K562 (cell line): Measurements from ENCODE around the gene CCDC106. TPM values are rescaled to one million over a fixed set of nuclear protein-coding genes. Genes with fewer than 3 reads are reported as not detected.

Experiments used
- ATAC-seq: fragments of 200-7000 bp; cut with Tn5 transposase; 3 replicates; pipeline ENCODE4 v1.9.1; 2020; ENCODE audit warnings: moderate library complexity
- BruUV-seq: library from RNA; stranded (reverse); fragments of 400-500 nt; replicated peaks from 2 replicates; lab custom pipeline; 2021; lab: Mats Ljungman, UMichigan
- CTCF ChIA-PET: fragments of 300-600 bp; formaldehyde crosslinking; extraction: SDS; loops from one replicate; lab custom pipeline; 2021; ENCODE audit warnings: low intra/inter-chr PET ratio; lab: Yijun Ruan, JAX
- POLR2A ChIA-PET: fragments of 300-600, 350-650 bp; sonication (Branson Sonifier 250); formaldehyde crosslinking; extraction: SDS; loops from one replicate; lab custom pipeline; 2021; ENCODE audit warnings: antibody characterized with exemption, inconsistent platforms; lab: Yijun Ruan, JAX
- DNase-seq, 4 experiments: peaks; one replicate each; pipeline versions ENCODE4 v3.0.0 to v3.0.0-alpha.2; 2011 to 2018; ENCODE audit warnings: low spot score in 3 of 4, mixed read lengths in 3 of 4; ENCODE audit errors: extremely low read depth in 1 of 4
- FAIRE-seq: peaks from 2 replicates; lab custom pipeline; 2011; peaks lifted over from hg19 to GRCh38; lab: Jason Lieb, UNC
- H2AFZ ChIP-seq: 2 replicates; pipeline ENCODE4 v1.6.0; 2011; ENCODE audit warnings: low read depth, low read length, control low read depth, inconsistent platforms
- H3K27ac ChIP-seq: fragments of 200-600 bp; 3 replicates; pipeline ENCODE4 v1.8.0; 2011; ENCODE audit warnings: low read depth, mild to moderate bottlenecking, control low read depth, inconsistent platforms, low read length, moderate library complexity, mixed read lengths; ENCODE audit errors: extremely low read depth
- H3K27me3 ChIP-seq, 2 experiments: fragments of 300-600 bp in 1 of 2; 2 replicates in 1 of 2; 3 replicates in 1 of 2; pipeline versions ENCODE4 v1.6.0 to v1.8.0; 2011; ENCODE audit warnings: inconsistent platforms in 2 of 2, low read length in 2 of 2, mild to moderate bottlenecking in 1 of 2, mixed read lengths in 1 of 2, moderate library complexity in 1 of 2; ENCODE audit not compliant: control insufficient read depth in 2 of 2, insufficient read depth in 2 of 2
- H3K36me3 ChIP-seq: fragments of 300-600 bp; 3 replicates; pipeline ENCODE4 v1.8.0; 2011; ENCODE audit warnings: mild to moderate bottlenecking, low read length, inconsistent platforms; ENCODE audit not compliant: control insufficient read depth, insufficient read depth
- H3K4me1 ChIP-seq, 2 experiments: fragments of 200-600 bp in 1 of 2; replicated peaks in 1 of 2; 2 replicates in 1 of 2; 3 replicates in 1 of 2; pipeline versions ENCODE4 v1.5.1 to v1.8.0; 2011; ENCODE audit warnings: inconsistent platforms in 2 of 2, low read length in 2 of 2, mild to moderate bottlenecking in 1 of 2, mixed read lengths in 1 of 2, moderate library complexity in 1 of 2; ENCODE audit not compliant: control insufficient read depth in 2 of 2, insufficient read depth in 2 of 2
- H3K4me2 ChIP-seq: 2 replicates; pipeline ENCODE4 v1.6.1; 2011; ENCODE audit warnings: low read length, control low read depth, inconsistent platforms, mixed read lengths; ENCODE audit not compliant: insufficient read depth
- H3K4me3 ChIP-seq: fragments of 200-600 bp; sonication (generic), shearing (Covaris generic); 2 replicates; pipeline ENCODE4 v1.5.1; 2016; ENCODE audit warnings: control low read depth, inconsistent platforms
- H3K79me2 ChIP-seq: fragments of 200-600 bp; 3 replicates; pipeline ENCODE4 v1.8.0; 2011; ENCODE audit warnings: low read length, inconsistent platforms; ENCODE audit not compliant: control insufficient read depth, insufficient read depth
- H3K9ac ChIP-seq, 2 experiments: 2 replicates each; pipeline versions ENCODE4 v1.6.0 to v1.6.1; 2011; ENCODE audit warnings: low read depth in 2 of 2, low read length in 2 of 2, control low read depth in 1 of 2, inconsistent platforms in 1 of 2, mild to moderate bottlenecking in 1 of 2, mixed read lengths in 1 of 2; ENCODE audit not compliant: insufficient read depth in 1 of 2
- H3K9me1 ChIP-seq: one replicate; pipeline ENCODE4 v1.6.0; 2011; ENCODE audit warnings: inconsistent platforms, mild to moderate bottlenecking, low read length, moderate library complexity; ENCODE audit not compliant: control insufficient read depth, insufficient read depth
- H3K9me3 ChIP-seq: replicated peaks from 2 replicates; pipeline ENCODE4 v1.5.1; 2011; ENCODE audit warnings: low read depth, low read length, inconsistent platforms; ENCODE audit not compliant: control insufficient read depth, insufficient read depth
- H4K20me1 ChIP-seq: replicated peaks from 2 replicates; pipeline ENCODE4 v1.6.1; 2011; ENCODE audit warnings: low read length, inconsistent platforms, mixed read lengths; ENCODE audit not compliant: control insufficient read depth, insufficient read depth
- CHCHD3 ChIP-seq: fragments of 250-450 bp; sonication (Bioruptor Pico); IDR thresholded peaks from 2 replicates; pipeline ENCODE4 v2.1.2; 2022; ENCODE audit warnings: mild to moderate bottlenecking
- ETV5 ChIP-seq: sonication (generic); formaldehyde crosslinking; IDR thresholded peaks from 2 replicates; pipeline ENCODE4 v1.4.0; 2020; ENCODE audit warnings: low read depth, mild to moderate bottlenecking, missing genetic modification reagents
- NFYB ChIP-seq: IDR thresholded peaks from 2 replicates; pipeline ENCODE4 v1.6.1; 2011; ENCODE audit warnings: mild to moderate bottlenecking, moderate library complexity; ENCODE audit not compliant: insufficient read length; ENCODE audit errors: extremely low read depth
- NR2C1 ChIP-seq, 2 experiments: fragments of 450-650 bp; IDR thresholded peaks; 2 replicates each; pipeline ENCODE4 v1.6.1; 2017; ENCODE audit warnings: mild to moderate bottlenecking in 2 of 2, antibody characterized with exemption in 1 of 2, inconsistent platforms in 1 of 2, missing compliant biosample characterization in 1 of 2, missing genetic modification characterization in 1 of 2
- POLR2G ChIP-seq: fragments of 200-400 bp; formaldehyde crosslinking; IDR thresholded peaks from 2 replicates; pipeline ENCODE4 v1.6.1; 2017; ENCODE audit warnings: low read depth, mild to moderate bottlenecking, antibody characterized with exemption, low read length, moderate library complexity
- RUNX1 ChIP-seq: sonication (generic); IDR thresholded peaks from 2 replicates; pipeline ENCODE4 v1.6.1; 2016; ENCODE audit warnings: antibody characterized with exemption, low read depth
- TBP ChIP-seq: optimal IDR thresholded peaks from 2 replicates; pipeline ENCODE3; 2011; ENCODE audit warnings: low read depth, low read length, improper control_type of control experiment
- ZBTB7A ChIP-seq: IDR thresholded peaks from 2 replicates; pipeline ENCODE4 v1.6.1; 2011; ENCODE audit warnings: low read depth, mild to moderate bottlenecking, low read length, moderate library complexity, borderline replicate concordance; ENCODE audit not compliant: control insufficient read depth
- ZNF174 ChIP-seq: fragments of 250-450 bp; sonication (Bioruptor Pico); IDR thresholded peaks from 2 replicates; pipeline ENCODE4 v1.4.0; 2020; ENCODE audit warnings: mild to moderate bottlenecking
- WGBS: fragments of 100-300 bp; shearing (Covaris generic); methylation state at CpG from one replicate; pipeline ENCODE4 v1.1.6; 2016; ENCODE audit warnings: low coverage, mixed read lengths; ENCODE audit not compliant: insufficient coverage; ENCODE audit errors: missing lambda C conversion rate; 5-methylcytosine and 5-hydroxymethylcytosine counted together
- in situ Hi-C: fragments of 300-500 bp; cut with MboI; formaldehyde crosslinking; loops from 4 replicates; pipeline ENCODE4 v1.15.0; 2018; ENCODE audit warnings: inconsistent platforms, mixed read lengths
- intact Hi-C: fragments of 100-400 bp; cut with micrococcal nuclease; formaldehyde crosslinking; loops from 2 replicates; pipeline ENCODE4 v1.14.2; 2022
- polyA plus RNA-seq, 8 experiments: library from polyadenylated mRNA; depleted of rRNA in 4 of 8; stranded (reverse) in 5 of 8; unstranded in 3 of 8; fragments of >200 nt; fragmentation: Nextera tagmentation in 2 of 8; fragmentation: Illumina TruSeq in 1 of 8; extraction: Ambion mirVana in 2 of 8; extraction: Trizol in 1 of 8; gene quantifications; 2 replicates each; pipeline versions ENCODE4 v1.2.1 to v1.2.3, GENCODE V29; 2011 to 2014; ENCODE audit warnings: inconsistent platforms in 1 of 8, missing spikeins in 1 of 8
- total RNA-seq, 7 experiments: library from RNA; depleted of rRNA in 6 of 7; stranded (reverse); fragments of >200 nt in 6 of 7; fragmentation: Illumina TruSeq in 2 of 7; extraction: Trizol in 2 of 7; gene quantifications; 2 replicates each; pipeline versions ENCODE4 v1.2.1 to v1.2.3, GENCODE V29; 2011 to 2021; ENCODE audit warnings: low replicate concordance in 1 of 7

The CCDC106 gene
- total and polyA plus RNA-seq, 9 of the 15 experiments (the other 6 are each of a cell fraction or from before 2014, with no cell fraction given): 0.10 to 27.5 (median 15.0) TPM; not detected in 1

GRCh38 chr19:55690109-55690768 is 42.2 kb downstream of the CCDC106 start:
- ATAC-seq: no peak
- TF ChIP-seq POLR2G: 0 out of 2 replicates have a peak, but pooled peaks have one; percentile 38
- TF ChIP-seq TBP: no peak
- TF ChIP-seq RUNX1: no peak
- TF ChIP-seq ZNF174: no peak
- TF ChIP-seq NFYB: no peak
- TF ChIP-seq ZBTB7A: no peak
- no peak for TF ChIP-seq CHCHD3
- TF ChIP-seq ETV5 (CRISPR knock-in tag): no peak
- TF ChIP-seq NR2C1 (IDR thresholded peaks at IDR 0.05): 0 out of 2 replicates have a peak, but pooled peaks have one; percentile 28
- TF ChIP-seq NR2C1 (tag; IDR thresholded peaks at IDR 0.05): no peak
- TF ChIP-seq, all 486 proteins: peak for 2
- in situ Hi-C loops: no loop called here

More at GRCh38 chr19:55690109-55690768, 42.2 kb downstream of the CCDC106 start:
- peaks cover 26% of the 10 kb centered on the region for H4K20me1 ChIP-seq
- no peak overlapping the region for H3K4me2 ChIP-seq
- H3K27me3 ChIP-seq: no peaks in the 10 kb centered on the region
- no peak overlapping the region for H3K27ac ChIP-seq
- peaks cover 0 to 56% of the 10 kb centered on the region in 2 experiments; a peak in 3 of 5 replicates for H3K4me1 ChIP-seq
- WGBS: 92% methylated on average over 20 of the region's 25 CpGs
- ChIA-PET CTCF (interaction anchor here (0.5 kb wide), 1 partner anchor 11 kb away, joined by 3 read pairs; no protein-coding TSS in a partner anchor), POLR2A (interaction anchor here (0.8 to 1.2 kb wide), 2 partner anchors 9 to 14 kb away, joined by 4 to 5 read pairs; no protein-coding TSS in a partner anchor)
- H3K4me3 ChIP-seq: no peak overlapping the region
- H3K9me1 ChIP-seq: no peaks in the 10 kb centered on the region
- no peak for FAIRE-seq
- no TSS peak for BruUV-seq
- peaks cover 2% of the 10 kb centered on the region; the same call in 2 of the 3 replicates for H3K79me2 ChIP-seq
- H3K36me3 ChIP-seq: peaks cover 90% of the 10 kb centered on the region; the same call in 2 of the 3 replicates
- intact Hi-C loops: no loop called here
- DNase-seq: no peak
- H3K9me3 ChIP-seq: no peaks in the 10 kb centered on the region
- H2AFZ ChIP-seq: no peak overlapping the region
- peak overlapping the region in 1 of 2 experiments; percentile 26; a peak in 1 of 4 replicates for H3K9ac ChIP-seq
